SK-N-SH treated with all-trans-retinoic acid at 6 μM for 48 hours (cell line): ENCODE measurements around the gene ENO4.

Experiments used
- ATAC-seq: fragments of 200-7000 bp; cut with Tn5 transposase; 3 replicates; pipeline ENCODE4 v1.9.1; 2020; ENCODE audit warnings: mild to moderate bottlenecking, moderate library complexity
- ARNTL ChIP-seq: fragments of 450-650 bp; formaldehyde crosslinking; IDR thresholded peaks from 2 replicates; pipeline ENCODE4 v1.5.0; 2020; ENCODE audit warnings: low read depth, mild to moderate bottlenecking, moderate library complexity, borderline replicate concordance
- CSDC2 ChIP-seq: fragments of 250-450 bp; sonication (Bioruptor Pico); IDR thresholded peaks from 2 replicates; pipeline ENCODE4 v1.5.0; 2020; ENCODE audit warnings: mild to moderate bottlenecking, moderate library complexity
- ESRRG ChIP-seq: fragments of 250-450 bp; sonication (Bioruptor Pico); IDR thresholded peaks from 2 replicates; pipeline ENCODE4 v1.6.1; 2021; ENCODE audit warnings: mild to moderate bottlenecking
- GLIS3 ChIP-seq: fragments of 250-450 bp; sonication (Bioruptor Pico); IDR thresholded peaks from 2 replicates; pipeline ENCODE4 v1.5.0; 2020; ENCODE audit warnings: mild to moderate bottlenecking, moderate library complexity
- ISL1 ChIP-seq: fragments of 250-450 bp; sonication (Bioruptor Pico); IDR thresholded peaks from 2 replicates; pipeline ENCODE4 v2.1.2; 2022; ENCODE audit warnings: mild to moderate bottlenecking, moderate library complexity
- OSR1 ChIP-seq: fragments of 250-450 bp; sonication (Bioruptor Pico); IDR thresholded peaks from 2 replicates; pipeline ENCODE4 v1.8.0; 2022; ENCODE audit warnings: moderate library complexity, mild to moderate bottlenecking, inconsistent platforms
- PATZ1 ChIP-seq: fragments of 250-450 bp; sonication (Bioruptor Pico); IDR thresholded peaks from 2 replicates; pipeline ENCODE4 v1.8.0; 2020; ENCODE audit warnings: mild to moderate bottlenecking, moderate library complexity, borderline replicate concordance
- SNAI2 ChIP-seq: fragments of 250-450 bp; sonication (Bioruptor Pico); IDR thresholded peaks from 2 replicates; pipeline ENCODE4 v1.5.0; 2020; ENCODE audit warnings: mild to moderate bottlenecking, moderate library complexity
- TCF4 ChIP-seq: fragments of 250-450 bp; sonication (Bioruptor Pico); IDR thresholded peaks from 2 replicates; pipeline ENCODE4 v1.8.0; 2021; ENCODE audit warnings: mild to moderate bottlenecking, moderate library complexity, borderline replicate concordance
- TOX ChIP-seq: fragments of 250-450 bp; sonication (Bioruptor Pico); IDR thresholded peaks from 2 replicates; pipeline ENCODE4 v1.8.0; 2021; ENCODE audit warnings: mild to moderate bottlenecking, moderate library complexity, borderline replicate concordance
- TSHZ2 ChIP-seq: fragments of 250-450 bp; sonication (Bioruptor Pico); IDR thresholded peaks from 2 replicates; pipeline ENCODE4 v1.5.0; 2020; ENCODE audit warnings: mild to moderate bottlenecking, moderate library complexity
- ZFP3 ChIP-seq: fragments of 250-450 bp; sonication (Bioruptor Pico); IDR thresholded peaks from 2 replicates; pipeline ENCODE4 v1.5.0; 2020; ENCODE audit warnings: mild to moderate bottlenecking, moderate library complexity
- ZFP30 ChIP-seq: fragments of 450-650 bp; formaldehyde crosslinking; IDR thresholded peaks from 2 replicates; pipeline ENCODE4 v1.5.0; 2022; ENCODE audit warnings: mild to moderate bottlenecking, moderate library complexity
- ZNF565 ChIP-seq: fragments of 450-650 bp; formaldehyde crosslinking; conservative IDR thresholded peaks from 2 replicates; pipeline ENCODE4 v1.5.0; 2020; ENCODE audit warnings: low read depth, mild to moderate bottlenecking, moderate library complexity
- ZNF70 ChIP-seq: fragments of 450-650 bp; formaldehyde crosslinking; IDR thresholded peaks from 2 replicates; pipeline ENCODE4 v1.5.0; 2020; ENCODE audit warnings: mild to moderate bottlenecking, moderate library complexity
- ZNF8 ChIP-seq: fragments of 450-650 bp; formaldehyde crosslinking; IDR thresholded peaks from 2 replicates; pipeline ENCODE4 v1.5.0; 2020; ENCODE audit warnings: mild to moderate bottlenecking, moderate library complexity
- TF ChIP-seq, protein P1 (sequence below): fragments of 250-450 bp; sonication (Bioruptor Pico); IDR thresholded peaks from 2 replicates; pipeline ENCODE4 v1.5.1; 2021; ENCODE audit warnings: mild to moderate bottlenecking, moderate library complexity
- TF ChIP-seq, protein P2 (sequence below): fragments of 250-450 bp; sonication (Bioruptor Pico); IDR thresholded peaks from 2 replicates; pipeline ENCODE4 v1.5.1; 2020; ENCODE audit warnings: low read depth, mild to moderate bottlenecking, moderate library complexity
- TF ChIP-seq, protein P3 (sequence below): fragments of 250-450 bp; sonication (Bioruptor Pico); IDR thresholded peaks from 2 replicates; pipeline ENCODE4 v1.8.0; 2021; ENCODE audit warnings: low read depth, mild to moderate bottlenecking, moderate library complexity, borderline replicate concordance

ENO4 gene

GRCh38 chr10:116877391-116877790, 28.1 kb downstream of the ENO4 start:
- no peak for TF ChIP-seq CSDC2 (CRISPR knock-in tag)
- TF ChIP-seq ZFP30 (CRISPR knock-in tag), result no peak
- no peak for TF ChIP-seq TSHZ2 (CRISPR knock-in tag)
- TF ChIP-seq SNAI2 (CRISPR knock-in tag), result no peak
- TF ChIP-seq ZNF565 (CRISPR knock-in tag), result no peak
- TF ChIP-seq ESRRG (CRISPR knock-in tag), result no peak
- TF ChIP-seq, protein P1, sequence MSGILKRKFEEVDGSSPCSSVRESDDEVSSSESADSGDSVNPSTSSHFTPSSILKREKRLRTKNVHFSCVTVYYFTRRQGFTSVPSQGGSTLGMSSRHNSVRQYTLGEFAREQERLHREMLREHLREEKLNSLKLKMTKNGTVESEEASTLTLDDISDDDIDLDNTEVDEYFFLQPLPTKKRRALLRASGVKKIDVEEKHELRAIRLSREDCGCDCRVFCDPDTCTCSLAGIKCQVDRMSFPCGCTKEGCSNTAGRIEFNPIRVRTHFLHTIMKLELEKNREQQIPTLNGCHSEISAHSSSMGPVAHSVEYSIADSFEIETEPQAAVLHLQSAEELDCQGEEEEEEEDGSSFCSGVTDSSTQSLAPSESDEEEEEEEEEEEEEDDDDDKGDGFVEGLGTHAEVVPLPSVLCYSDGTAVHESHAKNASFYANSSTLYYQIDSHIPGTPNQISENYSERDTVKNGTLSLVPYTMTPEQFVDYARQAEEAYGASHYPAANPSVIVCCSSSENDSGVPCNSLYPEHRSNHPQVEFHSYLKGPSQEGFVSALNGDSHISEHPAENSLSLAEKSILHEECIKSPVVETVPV, result no peak
- TF ChIP-seq ISL1, result no peak
- TF ChIP-seq OSR1 (CRISPR knock-in tag), result no peak
- TF ChIP-seq, protein P2, sequence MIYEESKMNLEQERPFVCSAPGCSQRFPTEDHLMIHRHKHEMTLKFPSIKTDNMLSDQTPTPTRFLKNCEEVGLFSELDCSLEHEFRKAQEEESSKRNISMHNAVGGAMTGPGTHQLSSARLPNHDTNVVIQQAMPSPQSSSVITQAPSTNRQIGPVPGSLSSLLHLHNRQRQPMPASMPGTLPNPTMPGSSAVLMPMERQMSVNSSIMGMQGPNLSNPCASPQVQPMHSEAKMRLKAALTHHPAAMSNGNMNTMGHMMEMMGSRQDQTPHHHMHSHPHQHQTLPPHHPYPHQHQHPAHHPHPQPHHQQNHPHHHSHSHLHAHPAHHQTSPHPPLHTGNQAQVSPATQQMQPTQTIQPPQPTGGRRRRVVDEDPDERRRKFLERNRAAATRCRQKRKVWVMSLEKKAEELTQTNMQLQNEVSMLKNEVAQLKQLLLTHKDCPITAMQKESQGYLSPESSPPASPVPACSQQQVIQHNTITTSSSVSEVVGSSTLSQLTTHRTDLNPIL (CRISPR knock-in tag), result no peak

GRCh38 chr10:116878123-116878522, 28.8 kb downstream of the ENO4 start:
- peak; percentile 27; the same call in 1 of the 3 replicates for ATAC-seq
- TF ChIP-seq SNAI2 (CRISPR knock-in tag) (no peak), TOX (CRISPR knock-in tag) (no peak), ZNF8 (CRISPR knock-in tag) (no peak), PATZ1 (no peak), TSHZ2 (CRISPR knock-in tag) (no peak), ZFP30 (CRISPR knock-in tag) (no peak), TCF4 (CRISPR knock-in tag) (no peak), ARNTL (CRISPR knock-in tag) (no peak), ZNF565 (CRISPR knock-in tag) (no peak), CSDC2 (CRISPR knock-in tag) (no peak), ZNF70 (CRISPR knock-in tag) (no peak), GLIS3 (no peak), ISL1 (no peak)
- TF ChIP-seq, all 23 proteins: peak for 0

More at GRCh38 chr10:116877391-116877790, 28.1 kb downstream of the ENO4 start:
- no peak; the same call in 2 of the 3 replicates for ATAC-seq

- no peak for ATAC-seq
- no peak for TF ChIP-seq SNAI2 (CRISPR knock-in tag)
- TF ChIP-seq ZNF8 (CRISPR knock-in tag), result no peak
- no peak for TF ChIP-seq PATZ1
- no peak for TF ChIP-seq CSDC2 (CRISPR knock-in tag)
- no peak for TF ChIP-seq TCF4 (CRISPR knock-in tag)
- no peak for TF ChIP-seq ISL1
- TF ChIP-seq, protein P3, sequence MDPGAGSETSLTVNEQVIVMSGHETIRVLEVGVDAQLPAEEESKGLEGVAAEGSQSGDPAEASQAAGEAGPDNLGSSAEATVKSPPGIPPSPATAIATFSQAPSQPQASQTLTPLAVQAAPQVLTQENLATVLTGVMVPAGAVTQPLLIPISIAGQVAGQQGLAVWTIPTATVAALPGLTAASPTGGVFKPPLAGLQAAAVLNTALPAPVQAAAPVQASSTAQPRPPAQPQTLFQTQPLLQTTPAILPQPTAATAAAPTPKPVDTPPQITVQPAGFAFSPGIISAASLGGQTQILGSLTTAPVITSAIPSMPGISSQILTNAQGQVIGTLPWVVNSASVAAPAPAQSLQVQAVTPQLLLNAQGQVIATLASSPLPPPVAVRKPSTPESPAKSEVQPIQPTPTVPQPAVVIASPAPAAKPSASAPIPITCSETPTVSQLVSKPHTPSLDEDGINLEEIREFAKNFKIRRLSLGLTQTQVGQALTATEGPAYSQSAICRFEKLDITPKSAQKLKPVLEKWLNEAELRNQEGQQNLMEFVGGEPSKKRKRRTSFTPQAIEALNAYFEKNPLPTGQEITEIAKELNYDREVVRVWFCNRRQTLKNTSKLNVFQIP (CRISPR knock-in tag), result no peak
- TF ChIP-seq TOX (CRISPR knock-in tag), result no peak
- TF ChIP-seq ZFP30 (CRISPR knock-in tag), result no peak
- TF ChIP-seq GLIS3, result no peak
- no peak for TF ChIP-seq OSR1 (CRISPR knock-in tag)
- TF ChIP-seq ZFP3 (CRISPR knock-in tag), result no peak
- no peak for TF ChIP-seq ZNF565 (CRISPR knock-in tag)
- TF ChIP-seq ZNF70 (CRISPR knock-in tag), result no peak
Measured at GRCh38 chr10:116879817-116880216, 30.5 kb downstream of the ENO4 start.
